Kasumi-1 (cell line): ENCODE data around the gene M1AP.
A peak's percentile ranks its signal among the peaks of the same experiment; 100 is the strongest.

ENCODE experiments used
- DNase-seq, 2 experiments: peaks; one replicate each; lab custom pipeline; 2025; lab: John Stamatoyannopoulos, UW

M1AP gene

GRCh38 chr2:74597410-74597809 is 50.7 kb downstream of the M1AP start:
- no peak for DNase-seq

- no peak for DNase-seq
Observed at GRCh38 chr2:74596584-74596983, 51.5 kb downstream of the M1AP start.

- DNase-seq, result no peak
Observed at GRCh38 chr2:74593826-74594772, 54.0 kb downstream of the M1AP start.

DNA sequence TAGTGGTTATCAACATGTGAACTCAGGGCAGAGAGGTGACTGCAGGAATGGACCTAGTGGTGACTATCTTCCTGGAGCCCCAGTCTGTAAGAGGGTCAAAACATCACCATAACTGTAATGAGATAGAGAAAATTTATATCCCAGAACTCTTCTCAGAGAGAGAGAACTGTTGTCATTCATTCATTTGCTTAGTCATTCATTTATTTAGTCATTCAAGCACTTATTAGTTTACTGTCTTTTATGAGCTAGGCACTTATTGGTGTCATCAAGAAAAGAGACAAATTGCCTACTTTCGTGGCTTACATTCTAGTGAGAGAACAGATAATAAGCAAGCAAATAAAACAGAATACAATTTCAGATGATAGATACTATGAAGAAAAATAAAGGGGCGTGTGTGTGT is 59.5 kb downstream of the M1AP start:
- DNase-seq, result no peak

- peak; percentile 87 to 92 for DNase-seq
Observed at GRCh38 chr2:74587664-74588277, 60.4 kb downstream of the M1AP start.

- DNase-seq, result peak; percentile 52 to 64
Observed at GRCh38 chr2:74585406-74586185, 62.5 kb downstream of the M1AP start.

DNA sequence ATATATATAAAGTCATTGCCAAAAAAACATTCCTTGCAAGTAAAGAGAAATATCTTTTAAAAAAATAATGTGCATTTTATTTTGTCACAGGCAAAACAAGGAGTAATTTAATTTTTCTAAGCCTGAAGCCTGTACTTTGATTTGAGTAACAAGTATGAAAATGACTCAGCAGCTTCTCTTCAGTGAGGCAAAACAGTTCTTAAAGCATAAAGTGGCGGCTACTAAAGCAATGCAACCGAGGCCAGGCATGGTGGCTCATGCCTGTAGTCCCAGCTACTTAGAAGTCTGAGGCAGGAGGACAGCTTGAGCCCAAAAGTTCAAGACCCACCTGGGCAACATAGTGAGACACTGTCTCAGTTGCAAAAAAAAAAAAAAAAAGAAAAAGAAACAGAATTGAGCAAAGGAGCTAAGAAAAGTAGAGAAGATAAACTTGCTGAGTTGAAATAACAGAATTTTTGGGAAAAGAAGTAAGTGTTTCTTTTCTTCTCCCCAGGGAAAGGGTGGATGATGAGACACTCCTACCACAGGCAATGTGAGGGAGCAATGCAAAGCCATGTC is 64.0 kb downstream of the M1AP start:
- DNase-seq, result no peak

DNA sequence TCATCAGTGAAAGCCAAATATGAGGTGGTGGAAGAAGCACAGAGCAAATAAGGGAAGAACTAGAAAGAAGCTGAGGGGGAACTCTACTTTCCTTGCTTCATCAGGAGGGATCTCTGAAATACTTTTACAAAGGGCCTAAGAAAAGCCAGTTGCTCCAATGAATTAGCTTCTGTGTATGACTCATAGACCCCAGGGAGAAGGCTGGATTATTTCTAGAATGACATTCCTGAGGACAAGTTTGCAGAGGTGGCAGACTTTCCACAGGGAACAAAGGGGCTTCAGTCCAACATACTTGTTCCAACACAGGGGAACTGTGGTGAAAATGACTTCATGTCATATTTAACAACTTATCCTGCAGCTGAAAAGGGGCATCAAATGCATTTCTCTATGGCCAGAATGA is 64.6 kb downstream of the M1AP start:
- no peak for DNase-seq

- DNase-seq, result no peak
Observed at GRCh38 chr2:74582184-74582583, 65.9 kb downstream of the M1AP start.

GRCh38 chr2:74581463-74581862 is 66.7 kb downstream of the M1AP start:
- no peak for DNase-seq

GRCh38 chr2:74578408-74578807 is 69.7 kb downstream of the M1AP start:
- DNase-seq, result no peak

DNA sequence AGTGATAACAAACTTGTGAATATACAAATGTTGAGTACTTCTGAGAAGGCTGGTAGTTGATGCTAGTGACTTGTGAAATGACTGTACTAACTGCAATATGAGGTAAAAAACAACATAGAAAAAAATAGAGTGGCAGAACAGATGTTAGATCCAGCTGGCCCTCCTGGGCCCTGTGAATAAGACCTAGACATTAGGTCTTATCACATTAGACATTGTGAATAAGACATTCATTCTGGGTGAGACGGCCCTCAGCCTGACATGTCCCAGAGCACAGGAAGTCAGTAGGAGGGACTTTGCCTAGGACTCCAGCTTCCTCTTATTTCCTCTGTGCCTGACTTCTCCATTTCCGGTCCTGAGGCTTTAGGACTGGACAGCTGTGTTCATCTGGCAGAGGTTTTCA is 70.7 kb downstream of the M1AP start:
- DNase-seq, result peak; percentile 91 to 97

DNA sequence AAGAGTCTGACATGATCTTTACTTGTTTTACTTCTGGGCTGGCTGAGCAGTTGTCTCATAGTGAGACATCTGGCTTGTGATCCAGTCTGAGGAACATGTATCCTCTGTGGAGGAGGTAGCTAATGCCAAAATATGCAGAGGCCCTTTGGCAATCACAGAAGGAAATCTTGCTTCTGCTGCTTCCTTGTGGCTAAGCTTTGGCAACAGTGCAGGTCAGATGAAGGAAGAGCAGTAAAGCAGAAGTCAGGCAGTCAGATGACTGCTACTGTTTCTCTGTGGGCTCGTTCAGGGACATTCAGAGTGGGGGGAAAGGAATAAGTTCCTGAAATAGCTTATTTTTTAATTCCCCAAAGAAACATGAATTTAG is 71.3 kb downstream of the M1AP start:
- peak; percentile 98 for DNase-seq

DNA sequence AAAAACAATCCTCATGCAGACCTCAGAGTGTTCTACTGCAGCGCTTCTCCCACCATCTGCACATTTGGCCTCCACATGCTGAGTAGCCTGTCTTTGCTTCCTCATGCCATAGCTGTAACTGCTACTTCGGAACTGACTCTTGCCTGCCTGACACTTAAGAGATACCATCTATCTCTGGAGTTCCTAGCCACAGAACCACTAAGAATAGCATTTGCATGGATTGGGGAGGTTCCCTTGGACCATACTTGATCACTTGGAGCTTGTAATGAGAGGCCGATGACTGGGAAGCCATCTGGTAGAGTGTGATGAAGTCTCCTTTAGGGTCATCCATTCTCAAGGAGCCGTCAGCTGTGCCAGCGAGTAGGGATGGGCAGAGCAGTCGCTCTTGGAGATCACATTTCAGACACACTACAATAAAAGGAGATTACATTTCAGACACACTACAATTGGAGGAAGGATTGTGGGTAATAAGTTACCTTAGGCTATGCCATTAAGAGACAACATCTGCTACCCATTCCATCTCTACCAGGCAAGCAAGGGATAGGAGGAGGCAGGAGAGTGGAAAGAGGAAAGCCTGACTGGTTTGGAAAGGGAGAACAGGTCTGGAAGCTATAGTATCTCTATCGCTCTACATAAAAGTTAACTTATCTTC is 71.8 kb downstream of the M1AP start:
- DNase-seq, result peak; percentile 64 to 65

- no peak for DNase-seq
Observed at GRCh38 chr2:74575320-74575719, 72.8 kb downstream of the M1AP start.

- peak; percentile 98 for DNase-seq
Observed at GRCh38 chr2:74573747-74574562, 74.2 kb downstream of the M1AP start.

DNA sequence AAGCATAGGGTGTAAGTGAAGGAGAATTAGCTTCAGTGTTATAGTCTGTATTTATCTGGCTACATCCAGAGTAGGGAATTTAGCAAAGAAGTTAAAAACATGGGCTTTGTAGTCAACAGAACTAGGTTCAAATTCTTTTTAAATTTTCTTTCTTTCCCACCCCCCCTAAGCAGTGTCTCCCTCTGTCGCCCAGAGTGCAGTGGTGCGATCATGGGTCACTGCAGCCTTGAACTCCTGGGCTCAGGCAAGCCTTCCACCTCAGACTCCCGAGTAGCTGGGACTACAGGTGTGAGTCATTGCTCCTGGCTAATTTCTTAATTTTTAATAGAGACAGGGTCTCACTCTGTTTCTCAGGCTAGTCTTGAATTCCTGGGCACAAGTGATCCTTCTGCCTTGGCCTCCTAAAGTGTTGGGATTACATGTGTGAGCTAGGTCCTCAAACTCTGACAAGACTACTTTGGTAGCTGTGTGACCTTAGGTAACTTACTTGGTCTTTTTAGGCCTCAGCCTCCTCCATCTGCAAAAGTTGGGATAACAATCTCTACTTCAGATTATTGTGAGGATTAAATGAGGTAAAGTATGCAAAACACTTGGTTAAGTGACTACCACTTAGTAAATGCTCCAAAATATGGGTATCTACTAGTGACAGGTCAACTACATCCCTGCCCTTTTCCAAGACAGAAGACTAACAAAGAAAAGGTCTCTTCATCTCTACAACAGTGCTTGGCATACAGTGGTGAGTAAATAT is 75.8 kb downstream of the M1AP start:
- DNase-seq, result no peak

- no peak for DNase-seq
Observed at GRCh38 chr2:74571058-74571457, 77.1 kb downstream of the M1AP start.

DNA sequence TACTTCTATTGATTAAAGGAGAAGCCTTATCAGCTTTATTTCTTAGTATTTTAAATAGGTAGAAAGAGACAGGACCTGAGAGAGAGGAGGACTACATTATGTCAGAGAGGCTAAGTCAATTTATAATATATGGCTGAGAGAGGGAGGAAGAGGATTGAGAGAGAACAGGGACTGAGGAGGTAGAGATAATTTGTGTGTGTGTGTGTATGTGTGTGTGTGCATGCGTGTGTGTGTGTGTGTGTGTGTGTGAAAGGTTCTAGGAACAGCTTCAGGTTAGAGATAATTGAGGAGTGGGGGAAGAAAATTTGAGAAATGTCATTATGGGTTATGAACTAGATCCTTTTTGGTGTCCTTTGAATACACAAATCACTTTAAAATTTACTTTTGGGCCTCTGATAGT is 78.4 kb downstream of the M1AP start:
- DNase-seq, result no peak

GRCh38 chr2:74567881-74568280 is 80.2 kb downstream of the M1AP start:
- DNase-seq, result no peak
